Measurements from ENCODE around the gene DGKG.

DNA sequence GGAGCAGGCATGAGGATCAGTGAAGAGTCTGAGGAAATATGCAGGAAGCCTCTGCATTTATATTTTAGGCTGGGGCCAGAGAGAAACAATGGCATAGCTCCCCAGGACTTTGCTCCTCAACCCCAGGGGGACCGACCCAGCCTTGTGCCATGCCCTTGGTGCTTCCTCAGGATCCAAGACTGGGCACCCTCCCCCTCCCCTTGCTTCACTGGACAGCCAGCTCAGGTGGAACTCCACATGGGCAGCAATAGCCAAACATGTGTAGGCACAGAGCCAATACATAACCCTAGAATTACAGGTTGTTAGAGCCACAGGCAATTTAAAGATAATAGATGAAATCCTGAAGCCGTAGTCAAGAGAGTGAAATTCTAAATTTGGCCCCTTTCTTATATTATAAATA is 180.1 kb downstream of the DGKG start:
- TF ChIP-seq TAF1 (conservative IDR thresholded peaks at IDR 0.05) = no peak
- no peak for TF ChIP-seq CTCF (IDR thresholded peaks at IDR 0.05; ENCODE audit: low read depth, low read length, missing input control)
- TF ChIP-seq SP1 (IDR thresholded peaks at IDR 0.05) = no peak
- no peak for TF ChIP-seq HNF4A (conservative IDR thresholded peaks at IDR 0.05)
- no peak for TF ChIP-seq FOXA1 (IDR thresholded peaks at IDR 0.05)
- TF ChIP-seq FOXA2 (IDR thresholded peaks at IDR 0.05) = no peak
- TF ChIP-seq, protein P1, sequence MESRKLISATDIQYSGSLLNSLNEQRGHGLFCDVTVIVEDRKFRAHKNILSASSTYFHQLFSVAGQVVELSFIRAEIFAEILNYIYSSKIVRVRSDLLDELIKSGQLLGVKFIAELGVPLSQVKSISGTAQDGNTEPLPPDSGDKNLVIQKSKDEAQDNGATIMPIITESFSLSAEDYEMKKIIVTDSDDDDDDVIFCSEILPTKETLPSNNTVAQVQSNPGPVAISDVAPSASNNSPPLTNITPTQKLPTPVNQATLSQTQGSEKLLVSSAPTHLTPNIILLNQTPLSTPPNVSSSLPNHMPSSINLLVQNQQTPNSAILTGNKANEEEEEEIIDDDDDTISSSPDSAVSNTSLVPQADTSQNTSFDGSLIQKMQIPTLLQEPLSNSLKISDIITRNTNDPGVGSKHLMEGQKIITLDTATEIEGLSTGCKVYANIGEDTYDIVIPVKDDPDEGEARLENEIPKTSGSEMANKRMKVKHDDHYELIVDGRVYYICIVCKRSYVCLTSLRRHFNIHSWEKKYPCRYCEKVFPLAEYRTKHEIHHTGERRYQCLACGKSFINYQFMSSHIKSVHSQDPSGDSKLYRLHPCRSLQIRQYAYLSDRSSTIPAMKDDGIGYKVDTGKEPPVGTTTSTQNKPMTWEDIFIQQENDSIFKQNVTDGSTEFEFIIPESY (IDR thresholded peaks at IDR 0.05) = no peak
- TF ChIP-seq EGR1 (IDR thresholded peaks at IDR 0.05; ENCODE audit: low read depth in 2 of 2) = no peak
- TF ChIP-seq RAD21 (IDR thresholded peaks at IDR 0.05) = no peak
- TF ChIP-seq RXRA (IDR thresholded peaks at IDR 0.05) = no peak
- TF ChIP-seq, protein P2, sequence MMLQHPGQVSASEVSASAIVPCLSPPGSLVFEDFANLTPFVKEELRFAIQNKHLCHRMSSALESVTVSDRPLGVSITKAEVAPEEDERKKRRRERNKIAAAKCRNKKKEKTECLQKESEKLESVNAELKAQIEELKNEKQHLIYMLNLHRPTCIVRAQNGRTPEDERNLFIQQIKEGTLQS (IDR thresholded peaks at IDR 0.05) = no peak
- TF ChIP-seq, protein P3, sequence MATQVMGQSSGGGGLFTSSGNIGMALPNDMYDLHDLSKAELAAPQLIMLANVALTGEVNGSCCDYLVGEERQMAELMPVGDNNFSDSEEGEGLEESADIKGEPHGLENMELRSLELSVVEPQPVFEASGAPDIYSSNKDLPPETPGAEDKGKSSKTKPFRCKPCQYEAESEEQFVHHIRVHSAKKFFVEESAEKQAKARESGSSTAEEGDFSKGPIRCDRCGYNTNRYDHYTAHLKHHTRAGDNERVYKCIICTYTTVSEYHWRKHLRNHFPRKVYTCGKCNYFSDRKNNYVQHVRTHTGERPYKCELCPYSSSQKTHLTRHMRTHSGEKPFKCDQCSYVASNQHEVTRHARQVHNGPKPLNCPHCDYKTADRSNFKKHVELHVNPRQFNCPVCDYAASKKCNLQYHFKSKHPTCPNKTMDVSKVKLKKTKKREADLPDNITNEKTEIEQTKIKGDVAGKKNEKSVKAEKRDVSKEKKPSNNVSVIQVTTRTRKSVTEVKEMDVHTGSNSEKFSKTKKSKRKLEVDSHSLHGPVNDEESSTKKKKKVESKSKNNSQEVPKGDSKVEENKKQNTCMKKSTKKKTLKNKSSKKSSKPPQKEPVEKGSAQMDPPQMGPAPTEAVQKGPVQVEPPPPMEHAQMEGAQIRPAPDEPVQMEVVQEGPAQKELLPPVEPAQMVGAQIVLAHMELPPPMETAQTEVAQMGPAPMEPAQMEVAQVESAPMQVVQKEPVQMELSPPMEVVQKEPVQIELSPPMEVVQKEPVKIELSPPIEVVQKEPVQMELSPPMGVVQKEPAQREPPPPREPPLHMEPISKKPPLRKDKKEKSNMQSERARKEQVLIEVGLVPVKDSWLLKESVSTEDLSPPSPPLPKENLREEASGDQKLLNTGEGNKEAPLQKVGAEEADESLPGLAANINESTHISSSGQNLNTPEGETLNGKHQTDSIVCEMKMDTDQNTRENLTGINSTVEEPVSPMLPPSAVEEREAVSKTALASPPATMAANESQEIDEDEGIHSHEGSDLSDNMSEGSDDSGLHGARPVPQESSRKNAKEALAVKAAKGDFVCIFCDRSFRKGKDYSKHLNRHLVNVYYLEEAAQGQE (IDR thresholded peaks at IDR 0.05) = no peak
- no peak for TF ChIP-seq YY1 (IDR thresholded peaks at IDR 0.05)
- no peak for TF ChIP-seq MAX (IDR thresholded peaks at IDR 0.05)

Measured in liver (tissue), 3 donors.